Cardiac muscle cell (in vitro differentiated cells and primary cell): ENCODE measurements around the gene BICD1. TPM values are rescaled to one million over a fixed set of nuclear protein-coding genes. Genes with fewer than 3 reads are reported as not detected.

Experiments
- DNase-seq, 2 donors: peaks; one replicate each; pipeline versions ENCODE4 v3.0.0 to v3.0.0-alpha.2; 2010 to 2017; ENCODE audit warnings: low read depth in 1 of 2, low spot score in 1 of 2
- H3K27ac ChIP-seq: fragments of 200-600 bp; sonication (generic); 2 replicates; pipeline ENCODE4 v1.5.1; 2016
- H3K27me3 ChIP-seq: fragments of 200-600 bp; sonication (generic); 2 replicates; pipeline ENCODE4 v1.6.0; 2016; ENCODE audit warnings: control low read depth
- H3K36me3 ChIP-seq: fragments of 200-600 bp; sonication (generic); 2 replicates; pipeline ENCODE4 v1.5.1; 2016; ENCODE audit warnings: control low read depth
- H3K4me1 ChIP-seq: fragments of 200-600 bp; sonication (generic); 2 replicates; pipeline ENCODE4 v1.8.1; 2017; ENCODE audit warnings: low read depth, mild to moderate bottlenecking, mixed run types
- H3K4me3 ChIP-seq: fragments of 200-600 bp; sonication (generic); 2 replicates; pipeline ENCODE4 v1.5.1; 2016; ENCODE audit warnings: mild to moderate bottlenecking
- H3K9me3 ChIP-seq: fragments of 200-600 bp; sonication (generic); 2 replicates; pipeline ENCODE4 v1.5.1; 2017; ENCODE audit warnings: low read depth, mild to moderate bottlenecking, control low read depth
- polyA plus RNA-seq: library from polyadenylated mRNA; unstranded; fragments of >200 nt; fragmentation: Nextera tagmentation; extraction: Ambion mirVana; gene quantifications from 2 replicates; pipeline ENCODE4 v1.2.1, GENCODE V29; 2016
- total RNA-seq: library from RNA; depleted of rRNA; stranded (reverse); fragments of >200 nt; gene quantifications from 2 replicates; pipeline ENCODE4 v1.2.3, GENCODE V29; 2016
- TF ChIP-seq, protein P1 (sequence below): IDR thresholded peaks from 2 replicates; pipeline ENCODE4 v1.5.1; 2012; ENCODE audit warnings: low read depth, mild to moderate bottlenecking, low read length

The BICD1 gene
- total and polyA plus RNA-seq, 2 experiments from 2014 or later: 13.3 to 16.6 TPM

DNA sequence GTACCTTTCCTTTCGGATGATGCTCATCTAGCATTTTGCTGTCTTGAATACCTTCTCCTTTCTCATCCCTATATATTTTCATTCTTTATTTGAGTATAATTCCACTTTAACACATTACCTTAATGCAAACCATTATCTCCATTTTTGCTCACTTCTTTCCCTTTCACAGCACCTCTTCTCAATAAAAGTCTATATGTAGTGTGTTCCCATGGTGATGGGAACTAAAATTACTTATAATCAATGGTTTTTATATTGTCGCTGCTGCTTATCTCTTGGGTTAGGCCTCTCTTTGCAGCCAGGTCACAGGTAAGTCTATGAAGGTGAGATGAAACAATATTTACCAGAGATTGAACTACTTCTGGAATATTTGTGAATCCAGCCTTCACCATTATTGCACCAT lies 171.1 kb downstream of the BICD1 start:
- Histone ChIP-seq H3K9me3 (no peaks in the 10 kb centered on the region), H3K27ac (no peak overlapping the region), H3K4me1 (no peaks in the 10 kb centered on the region), H3K36me3 (no peaks in the 10 kb centered on the region), H3K27me3 (no peaks in the 10 kb centered on the region), H3K4me3 (no peak overlapping the region)
- no peak for DNase-seq
- TF ChIP-seq, protein P1, sequence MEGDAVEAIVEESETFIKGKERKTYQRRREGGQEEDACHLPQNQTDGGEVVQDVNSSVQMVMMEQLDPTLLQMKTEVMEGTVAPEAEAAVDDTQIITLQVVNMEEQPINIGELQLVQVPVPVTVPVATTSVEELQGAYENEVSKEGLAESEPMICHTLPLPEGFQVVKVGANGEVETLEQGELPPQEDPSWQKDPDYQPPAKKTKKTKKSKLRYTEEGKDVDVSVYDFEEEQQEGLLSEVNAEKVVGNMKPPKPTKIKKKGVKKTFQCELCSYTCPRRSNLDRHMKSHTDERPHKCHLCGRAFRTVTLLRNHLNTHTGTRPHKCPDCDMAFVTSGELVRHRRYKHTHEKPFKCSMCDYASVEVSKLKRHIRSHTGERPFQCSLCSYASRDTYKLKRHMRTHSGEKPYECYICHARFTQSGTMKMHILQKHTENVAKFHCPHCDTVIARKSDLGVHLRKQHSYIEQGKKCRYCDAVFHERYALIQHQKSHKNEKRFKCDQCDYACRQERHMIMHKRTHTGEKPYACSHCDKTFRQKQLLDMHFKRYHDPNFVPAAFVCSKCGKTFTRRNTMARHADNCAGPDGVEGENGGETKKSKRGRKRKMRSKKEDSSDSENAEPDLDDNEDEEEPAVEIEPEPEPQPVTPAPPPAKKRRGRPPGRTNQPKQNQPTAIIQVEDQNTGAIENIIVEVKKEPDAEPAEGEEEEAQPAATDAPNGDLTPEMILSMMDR: no peak

DNA sequence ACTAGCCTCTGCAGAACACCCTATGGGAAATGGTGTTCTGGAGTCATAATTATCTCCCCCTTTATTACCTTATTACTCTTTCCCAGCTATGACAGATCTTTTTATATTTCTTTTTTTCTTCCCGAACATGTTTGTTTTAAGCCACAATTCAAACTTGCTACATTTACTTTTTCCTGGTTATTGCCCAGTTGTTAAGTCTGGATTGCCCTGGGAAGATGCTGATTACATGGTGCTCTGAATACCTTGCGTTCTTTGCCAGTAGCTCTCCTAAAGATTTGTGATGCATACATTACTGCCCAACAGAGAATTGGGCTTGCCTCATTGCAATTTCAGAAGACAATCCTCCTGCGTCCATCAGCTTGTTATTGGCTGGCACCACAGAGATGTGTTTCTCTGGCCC lies 174.5 kb downstream of the BICD1 start:
- TF ChIP-seq, protein P1: no peak
- no peak for DNase-seq
- Histone ChIP-seq H3K27ac (no peak overlapping the region), H3K4me3 (no peak overlapping the region), H3K36me3 (no peaks in the 10 kb centered on the region), H3K27me3 (no peaks in the 10 kb centered on the region), H3K4me1 (no peaks in the 10 kb centered on the region), H3K9me3 (no peaks in the 10 kb centered on the region)

DNA sequence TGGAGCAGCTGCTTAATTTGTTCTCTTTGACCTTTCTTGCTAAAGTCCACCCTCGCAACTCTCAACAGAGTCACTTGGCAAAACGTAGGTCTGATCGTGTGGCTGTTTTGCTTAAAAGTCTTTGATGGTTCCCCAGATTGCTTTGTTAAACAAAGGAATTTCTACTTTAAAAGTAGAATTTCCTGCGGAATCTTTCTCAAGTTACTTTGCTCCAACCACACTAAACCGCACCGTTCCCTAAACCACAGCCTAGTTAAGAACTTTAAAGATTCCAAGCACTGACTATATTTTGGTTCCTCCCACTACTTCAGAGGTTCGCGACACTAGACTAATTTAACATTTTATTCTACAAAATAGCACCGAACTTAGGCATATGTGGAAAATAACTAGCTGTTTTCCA lies 177.9 kb downstream of the BICD1 start:
- no peaks in the 10 kb centered on the region for H3K36me3 ChIP-seq

DNA sequence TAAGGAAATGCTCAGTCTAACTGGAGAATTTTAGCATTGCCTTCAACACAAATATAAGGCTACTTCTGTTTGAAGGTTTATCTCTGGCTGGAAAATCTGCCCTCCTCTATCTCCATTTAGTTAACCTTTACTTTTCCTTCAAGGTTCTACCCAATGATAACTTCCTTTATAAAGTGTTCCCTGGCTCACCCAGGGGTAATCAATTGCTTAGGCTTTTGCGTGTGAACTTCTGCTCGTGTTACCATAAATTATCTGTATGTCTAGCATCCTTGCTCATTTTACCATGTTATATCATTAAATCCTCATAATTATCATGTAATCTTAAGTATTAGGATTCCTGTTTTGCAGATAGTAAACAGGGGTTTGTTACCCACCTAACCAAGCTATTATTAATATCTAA lies 178.4 kb downstream of the BICD1 start:
- DNase-seq: no peak
- H3K27ac ChIP-seq: no peak overlapping the region
- H3K4me3 ChIP-seq: no peak overlapping the region

More for the DNA sequence above, 177.9 kb downstream of the BICD1 start:
- H3K4me3 ChIP-seq: no peak overlapping the region
- H3K9me3 ChIP-seq: no peaks in the 10 kb centered on the region
- peaks cover under 1% of the 10 kb centered on the region for H3K4me1 ChIP-seq
- DNase-seq: no peak
- no peaks in the 10 kb centered on the region for H3K27me3 ChIP-seq
- TF ChIP-seq, protein P1: no peak
- no peak overlapping the region for H3K27ac ChIP-seq

DNA sequence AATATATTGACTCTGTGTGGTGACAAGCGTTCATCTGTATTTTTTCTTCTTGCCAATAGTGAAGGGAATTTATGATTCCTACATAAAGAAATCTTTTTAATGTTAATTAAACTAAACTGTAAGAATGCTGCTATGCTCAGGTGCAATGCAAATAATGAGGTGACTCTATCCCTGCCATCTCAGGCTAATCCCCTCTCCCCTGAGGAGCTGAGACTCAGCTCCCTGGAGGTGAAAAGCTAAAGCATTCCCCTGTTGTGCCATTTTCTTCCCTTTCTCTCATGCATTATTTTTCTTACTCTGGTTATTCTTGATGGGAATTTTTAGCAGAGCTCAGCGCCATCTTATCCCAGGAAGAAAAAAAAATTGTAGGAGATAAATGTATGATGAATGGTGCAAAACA lies 178.8 kb downstream of the BICD1 start:
- TF ChIP-seq, protein P1: no peak
- no peak for DNase-seq
- no peaks in the 10 kb centered on the region for H3K27me3 ChIP-seq
- no peaks in the 10 kb centered on the region for H3K9me3 ChIP-seq
- peaks cover 10% of the 10 kb centered on the region for H3K4me1 ChIP-seq
- no peaks in the 10 kb centered on the region for H3K36me3 ChIP-seq
- H3K27ac ChIP-seq: no peak overlapping the region
- H3K4me3 ChIP-seq: no peak overlapping the region

More for the DNA sequence above, 178.4 kb downstream of the BICD1 start:
- H3K36me3 ChIP-seq: no peaks in the 10 kb centered on the region
- no peaks in the 10 kb centered on the region for H3K27me3 ChIP-seq
- TF ChIP-seq, protein P1: no peak
- H3K4me1 ChIP-seq: peaks cover 5% of the 10 kb centered on the region
- H3K9me3 ChIP-seq: no peaks in the 10 kb centered on the region

DNA sequence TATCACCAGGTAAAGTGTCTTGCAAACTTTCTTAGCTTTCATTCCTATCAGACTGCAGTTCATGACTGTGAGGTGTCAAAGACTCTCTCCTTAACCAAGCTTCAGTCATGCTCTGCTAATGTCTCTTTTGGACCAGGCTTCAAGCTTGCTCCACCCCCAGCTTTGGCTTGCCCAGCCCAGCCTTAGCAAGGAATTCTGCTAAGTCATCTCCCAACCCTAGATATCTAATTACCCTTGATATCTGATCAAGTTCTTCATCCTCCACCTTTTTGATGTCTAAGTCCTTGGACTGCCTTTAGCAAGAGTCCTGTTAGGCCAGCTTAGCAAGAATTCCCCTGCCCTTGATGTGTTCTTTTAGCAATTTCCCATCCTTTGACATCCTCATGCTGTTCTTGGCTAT lies 183.8 kb downstream of the BICD1 start:
- no peak overlapping the region for H3K4me3 ChIP-seq
- TF ChIP-seq, protein P1: no peak
- no peaks in the 10 kb centered on the region for H3K36me3 ChIP-seq
- H3K9me3 ChIP-seq: no peaks in the 10 kb centered on the region
- peak overlapping the region; percentile 24 for H3K27ac ChIP-seq
- H3K27me3 ChIP-seq: no peaks in the 10 kb centered on the region
- H3K4me1 ChIP-seq: peaks cover 12% of the 10 kb centered on the region
- peak in 1 of 2 donors; percentile 19 for DNase-seq
